Uterus (tissue), 4 donors: Measurements from ENCODE around the gene PCSK2. TPM values are rescaled to one million over a fixed set of nuclear protein-coding genes. Genes with fewer than 3 reads are reported as not detected.

ENCODE experiments used
- DNase-seq, 2 donors: peaks; one replicate each; pipeline ENCODE4 v3.0.0-alpha.2; 2019 to 2020
- H3K27ac ChIP-seq, 2 donors: fragments of 200-600 bp; sonication (generic); 1 replicate in 1 of 2; 2 replicates in 1 of 2; pipeline ENCODE4 v1.5.1; 2016 to 2018
- H3K27me3 ChIP-seq, 2 donors: fragments of 200-600 bp; sonication (generic); one replicate each; pipeline ENCODE4 v1.5.1; 2018 to 2019; ENCODE audit warnings: control low read depth in 1 of 2
- H3K36me3 ChIP-seq, 2 donors: fragments of 200-600 bp; sonication (generic); one replicate each; pipeline ENCODE4 v1.5.1; 2019; ENCODE audit warnings: control low read depth in 1 of 2
- H3K4me1 ChIP-seq, 2 donors: fragments of 200-600 bp; sonication (generic); one replicate each; pipeline ENCODE4 v1.5.1; 2018 to 2019; ENCODE audit warnings: control low read depth in 1 of 2
- H3K4me3 ChIP-seq, 2 donors: fragments of 200-600 bp; sonication (generic); 1 replicate in 1 of 2; 2 replicates in 1 of 2; pipeline ENCODE4 v1.5.1; 2018 to 2019; ENCODE audit warnings: mild to moderate bottlenecking in 1 of 2
- H3K9me3 ChIP-seq, 2 donors: fragments of 200-600 bp; sonication (generic); one replicate each; pipeline ENCODE4 v1.5.1; 2019; ENCODE audit warnings: control low read depth in 1 of 2
- POLR2A ChIP-seq, 2 donors: fragments of 450-650 bp; IDR thresholded peaks; one replicate each; pipeline ENCODE4 v1.6.1; 2016; ENCODE audit warnings: antibody characterized with exemption in 2 of 2, mild to moderate bottlenecking in 1 of 2, moderate library complexity in 1 of 2
- intact Hi-C: fragments of 100-400 bp; cut with DNase I; formaldehyde crosslinking; loops from one replicate; pipeline ENCODE4 v1.15.1; 2023; ENCODE audit warnings: low total_unique reads
- total RNA-seq, 4 donors: library from RNA; depleted of rRNA in 3 of 4; stranded (reverse); fragments of >200 nt in 3 of 4; gene quantifications; one replicate each; pipeline versions ENCODE4 v1.1.0 to v1.2.4, GENCODE V29; 2014 to 2023
- TF ChIP-seq, protein P1 (sequence below), 4 experiments: fragments of 200-600 bp in 2 of 4; fragments of 450-650 bp in 2 of 4; sonication (generic) in 2 of 4; IDR thresholded peaks; one replicate each; pipeline ENCODE4 v1.5.1; 2016 to 2019; ENCODE audit warnings: antibody characterized with exemption in 4 of 4, mild to moderate bottlenecking in 2 of 4, moderate library complexity in 1 of 4
- donor health status: DM: yes; HTN: yes; CAD: no.

PCSK2 gene
- total RNA-seq, 4 donors from 2014 or later: 0.37 to 1.6 TPM; not detected in 2

DNA sequence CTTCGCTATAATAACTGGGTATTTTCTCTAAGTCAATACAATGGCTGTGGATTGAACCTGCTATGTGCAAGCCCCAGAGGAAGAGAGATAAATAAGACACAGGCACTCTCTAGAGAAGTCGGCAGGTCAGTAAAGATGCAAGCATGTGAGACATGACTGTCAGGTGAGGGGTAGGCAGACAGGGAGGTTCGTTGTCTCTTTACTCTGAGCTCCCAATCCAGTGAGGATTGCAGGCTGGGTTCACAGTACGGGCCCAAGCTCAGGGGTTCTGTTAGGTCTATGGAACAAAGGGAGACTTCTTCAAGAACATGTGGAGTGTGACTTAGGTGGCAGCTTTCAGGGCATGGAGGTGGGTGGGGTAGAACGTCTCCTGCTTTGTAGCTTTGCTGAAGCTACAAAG lies 147.2 kb downstream of the PCSK2 start:
- no peak overlapping the region for H3K27ac ChIP-seq
- H3K27me3 ChIP-seq: no peaks in the 10 kb centered on the region
- no peak overlapping the region for H3K4me3 ChIP-seq
- no peak for DNase-seq
- H3K4me1 ChIP-seq: no peaks in the 10 kb centered on the region
- no peak for TF ChIP-seq POLR2A (IDR thresholded peaks at IDR 0.05)
- TF ChIP-seq, protein P1, sequence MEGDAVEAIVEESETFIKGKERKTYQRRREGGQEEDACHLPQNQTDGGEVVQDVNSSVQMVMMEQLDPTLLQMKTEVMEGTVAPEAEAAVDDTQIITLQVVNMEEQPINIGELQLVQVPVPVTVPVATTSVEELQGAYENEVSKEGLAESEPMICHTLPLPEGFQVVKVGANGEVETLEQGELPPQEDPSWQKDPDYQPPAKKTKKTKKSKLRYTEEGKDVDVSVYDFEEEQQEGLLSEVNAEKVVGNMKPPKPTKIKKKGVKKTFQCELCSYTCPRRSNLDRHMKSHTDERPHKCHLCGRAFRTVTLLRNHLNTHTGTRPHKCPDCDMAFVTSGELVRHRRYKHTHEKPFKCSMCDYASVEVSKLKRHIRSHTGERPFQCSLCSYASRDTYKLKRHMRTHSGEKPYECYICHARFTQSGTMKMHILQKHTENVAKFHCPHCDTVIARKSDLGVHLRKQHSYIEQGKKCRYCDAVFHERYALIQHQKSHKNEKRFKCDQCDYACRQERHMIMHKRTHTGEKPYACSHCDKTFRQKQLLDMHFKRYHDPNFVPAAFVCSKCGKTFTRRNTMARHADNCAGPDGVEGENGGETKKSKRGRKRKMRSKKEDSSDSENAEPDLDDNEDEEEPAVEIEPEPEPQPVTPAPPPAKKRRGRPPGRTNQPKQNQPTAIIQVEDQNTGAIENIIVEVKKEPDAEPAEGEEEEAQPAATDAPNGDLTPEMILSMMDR (IDR thresholded peaks at IDR 0.05): no peak
- H3K9me3 ChIP-seq: no peaks in the 10 kb centered on the region
- no peaks in the 10 kb centered on the region for H3K36me3 ChIP-seq
- intact Hi-C loops: no loop called here

DNA sequence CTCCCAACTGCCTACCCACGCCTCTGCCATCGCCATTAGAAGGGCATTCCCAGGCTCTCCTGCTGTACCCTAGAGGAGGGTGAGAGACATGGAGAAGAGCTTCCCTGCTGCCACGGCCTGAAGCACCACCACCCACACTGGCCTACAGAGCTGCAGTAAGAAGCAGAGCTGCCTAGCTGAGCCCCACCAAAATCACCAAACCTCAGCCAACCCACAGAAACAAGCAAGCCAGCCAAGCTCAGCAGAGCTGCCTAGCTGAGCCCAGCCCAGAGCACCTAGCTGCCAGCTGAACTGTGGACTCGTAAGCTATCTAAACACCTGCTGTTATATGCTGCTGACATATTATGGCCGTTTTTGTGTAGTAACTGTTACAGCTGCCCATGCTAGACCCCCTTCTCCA lies 149.2 kb downstream of the PCSK2 start:
- Histone ChIP-seq H3K4me3 (no peak overlapping the region), H3K4me1 (no peaks in the 10 kb centered on the region), H3K27ac (no peak overlapping the region), H3K9me3 (no peaks in the 10 kb centered on the region), H3K36me3 (no peaks in the 10 kb centered on the region), H3K27me3 (no peaks in the 10 kb centered on the region)
- intact Hi-C loops: no loop called here
- TF ChIP-seq, protein P1 (IDR thresholded peaks at IDR 0.05): no peak
- no peak for TF ChIP-seq POLR2A (IDR thresholded peaks at IDR 0.05)
- DNase-seq: no peak

DNA sequence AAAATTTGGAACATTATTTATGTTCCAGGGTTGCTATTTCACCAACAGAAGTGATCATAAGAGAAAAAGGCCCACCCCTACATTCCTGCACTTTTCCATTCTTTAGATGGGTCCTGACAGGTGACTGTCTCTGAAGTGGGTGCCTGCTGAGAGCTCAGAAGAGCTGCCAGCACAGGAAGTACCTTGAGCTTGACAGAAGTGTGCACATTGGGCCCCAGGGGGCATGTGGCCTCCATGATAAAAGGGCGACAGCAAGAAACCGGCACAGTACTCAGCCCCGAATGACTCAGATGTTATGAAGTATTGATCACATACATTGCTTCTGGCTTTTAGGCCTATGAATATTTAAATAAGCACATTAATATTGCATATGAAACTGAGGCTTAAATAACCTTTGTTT lies 150.4 kb downstream of the PCSK2 start:
- H3K9me3 ChIP-seq: no peaks in the 10 kb centered on the region
- H3K4me3 ChIP-seq: no peak overlapping the region
- intact Hi-C loops: no loop called here
- DNase-seq: no peak
- no peaks in the 10 kb centered on the region for H3K4me1 ChIP-seq
- H3K36me3 ChIP-seq: no peaks in the 10 kb centered on the region
- TF ChIP-seq, protein P1 (IDR thresholded peaks at IDR 0.05): no peak
- no peak for TF ChIP-seq POLR2A (IDR thresholded peaks at IDR 0.05)
- H3K27me3 ChIP-seq: no peaks in the 10 kb centered on the region
- H3K27ac ChIP-seq: no peak overlapping the region

DNA sequence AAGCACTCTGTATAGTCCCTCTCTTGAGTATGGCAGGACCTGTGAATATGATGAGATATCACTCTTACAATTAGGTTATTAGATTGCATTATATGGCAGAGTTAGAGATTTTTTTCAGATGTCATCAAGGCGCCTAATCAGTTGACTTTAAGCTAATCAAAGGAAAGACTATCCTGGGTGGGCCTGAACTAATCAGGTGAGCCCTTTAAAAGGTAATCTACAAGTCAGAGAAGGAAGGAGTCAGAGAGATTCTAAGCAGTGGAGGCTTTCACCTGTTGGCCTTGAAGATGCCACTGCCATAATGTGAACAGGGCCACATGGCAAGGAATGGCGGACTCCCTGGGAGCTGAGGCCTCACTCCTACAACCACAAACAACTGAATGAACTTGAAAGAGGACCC lies 152.8 kb downstream of the PCSK2 start:
- Histone ChIP-seq H3K36me3 (no peaks in the 10 kb centered on the region), H3K27me3 (no peaks in the 10 kb centered on the region), H3K4me3 (no peak overlapping the region), H3K4me1 (no peaks in the 10 kb centered on the region), H3K27ac (no peak overlapping the region), H3K9me3 (no peaks in the 10 kb centered on the region)
- intact Hi-C loops: no loop called here
- no peak for DNase-seq
- TF ChIP-seq, protein P1 (IDR thresholded peaks at IDR 0.05): no peak

DNA sequence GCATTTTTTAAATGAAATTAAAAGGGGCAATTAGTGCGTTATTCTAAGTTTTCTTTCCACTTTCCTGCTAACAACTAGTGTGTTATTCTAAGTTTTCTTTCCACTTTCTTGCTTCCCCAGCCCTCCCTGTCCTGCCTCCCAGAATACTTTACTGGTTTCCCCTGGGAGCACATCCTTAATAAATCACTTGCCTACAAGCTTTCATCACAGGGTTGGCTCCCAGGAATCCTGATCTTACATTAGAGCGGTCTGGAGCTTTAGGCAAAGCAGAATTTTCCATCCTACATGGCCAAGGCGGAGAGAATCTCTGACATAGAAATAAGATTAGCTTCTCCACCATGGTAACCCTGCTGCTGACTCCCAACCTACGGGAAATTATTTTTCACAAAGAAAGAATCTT lies 154.0 kb downstream of the PCSK2 start:
- Histone ChIP-seq H3K27ac (no peak overlapping the region), H3K4me3 (no peak overlapping the region), H3K4me1 (no peaks in the 10 kb centered on the region), H3K27me3 (no peaks in the 10 kb centered on the region), H3K9me3 (no peaks in the 10 kb centered on the region), H3K36me3 (no peaks in the 10 kb centered on the region)
- intact Hi-C loops: no loop called here
- DNase-seq: no peak
- TF ChIP-seq, protein P1 (IDR thresholded peaks at IDR 0.05): no peak
- TF ChIP-seq POLR2A (IDR thresholded peaks at IDR 0.05): no peak
